WTC11 (cell line): ENCODE measurements around the gene FZD7.

Source experiments
- CTCF ChIP-seq: fragments of 200-600 bp; IDR thresholded peaks from 2 replicates; pipeline ENCODE4 v1.8.0; 2022; ENCODE audit warnings: antibody characterized with exemption
- ELF4 ChIP-seq: sonication (generic); formaldehyde crosslinking; IDR thresholded peaks from 2 replicates; pipeline ENCODE4 v1.8.1; 2022; ENCODE audit warnings: low read depth, mild to moderate bottlenecking, moderate library complexity, missing genetic modification reagents
- NR1H2 ChIP-seq: sonication (generic); formaldehyde crosslinking; IDR thresholded peaks from 2 replicates; pipeline ENCODE4 v1.9.0; 2021; ENCODE audit warnings: mild to moderate bottlenecking, moderate library complexity, missing genetic modification reagents
- ZNF138 ChIP-seq: sonication (generic); formaldehyde crosslinking; conservative IDR thresholded peaks from 2 replicates; pipeline ENCODE4 v1.8.1; 2022; ENCODE audit warnings: mild to moderate bottlenecking, moderate library complexity, missing genetic modification reagents

DNA sequence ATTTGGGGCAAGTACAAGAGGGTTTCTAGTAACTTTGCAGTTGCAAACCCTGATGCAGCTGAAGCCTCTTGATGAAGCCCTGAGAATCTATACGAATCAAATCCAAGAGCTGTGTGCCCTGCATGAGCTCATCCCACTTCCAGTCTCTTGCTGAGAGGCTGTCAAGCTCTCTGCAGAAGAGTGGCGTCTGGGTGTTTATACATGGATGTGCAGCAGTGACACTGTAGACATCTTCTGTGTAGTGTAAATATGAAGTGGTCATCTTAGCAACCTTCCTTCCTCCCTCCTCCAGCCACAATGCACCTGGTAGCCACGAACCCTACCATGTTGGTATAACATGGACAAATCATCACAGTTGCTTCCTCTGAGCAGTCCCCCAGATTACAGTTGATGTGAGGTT lies 21.0 kb downstream of the FZD7 start:
- TF ChIP-seq CTCF (no peak), ZNF138 (CRISPR knock-in tag) (no peak), ELF4 (CRISPR knock-in tag) (no peak), NR1H2 (CRISPR knock-in tag) (no peak)
